ENCODE data around the gene TRAPPC2.
"Not testable (repeated sequence)": the region's sequence is repeated elsewhere in the genome, so short reads cannot be mapped to it uniquely, and the experiment has no call there.

TRAPPC2 gene

GRCh38 chrX:13742397-13743176 lies 8.2 kb upstream of the TRAPPC2 start:
- no peak for DNase-seq

GRCh38 chrX:13741695-13742094 lies 7.3 kb upstream of the TRAPPC2 start:
- no peak for DNase-seq

- DNase-seq, result no peak
Observed at GRCh38 chrX:13733506-13733905, 914 bp downstream of the TRAPPC2 start.

GRCh38 chrX:13732246-13733067 lies 2.0 kb downstream of the TRAPPC2 start:
- DNase-seq, result no peak

- not testable (repeated sequence) for DNase-seq
Observed at GRCh38 chrX:13730523-13730922, 3.9 kb downstream of the TRAPPC2 start.

GRCh38 chrX:13726583-13726982 lies 7.8 kb downstream of the TRAPPC2 start:
- DNase-seq, result not testable (repeated sequence)

- not testable (repeated sequence) for DNase-seq
Observed at GRCh38 chrX:13724878-13725277, 9.5 kb downstream of the TRAPPC2 start.

- DNase-seq, result no peak
Observed at GRCh38 chrX:13721819-13722519, 12.5 kb downstream of the TRAPPC2 start.

GRCh38 chrX:13721371-13721770 lies 13.0 kb downstream of the TRAPPC2 start:
- DNase-seq, result no peak

GRCh38 chrX:13719192-13719856 lies 15.1 kb downstream of the TRAPPC2 start:
- DNase-seq, result no peak

GRCh38 chrX:13717700-13718472 lies 16.5 kb downstream of the TRAPPC2 start:
- DNase-seq, result no peak

- DNase-seq, result no peak
Observed at GRCh38 chrX:13716905-13717304, 17.5 kb downstream of the TRAPPC2 start.

GRCh38 chrX:13716455-13716854 lies 18.0 kb downstream of the TRAPPC2 start:
- DNase-seq, result no peak

- DNase-seq, result no peak
Observed at GRCh38 chrX:13711141-13711540, 23.3 kb downstream of the TRAPPC2 start.

GRCh38 chrX:13703589-13703988 lies 30.8 kb downstream of the TRAPPC2 start:
- DNase-seq, result no peak

GRCh38 chrX:13703135-13703534 lies 31.3 kb downstream of the TRAPPC2 start:
- no peak for DNase-seq

- DNase-seq, result no peak
Observed at GRCh38 chrX:13702111-13702789, 32.2 kb downstream of the TRAPPC2 start.

- no peak for DNase-seq
Observed at GRCh38 chrX:13700380-13700779, 34.0 kb downstream of the TRAPPC2 start.

- DNase-seq, result no peak
Observed at GRCh38 chrX:13699183-13699826, 35.1 kb downstream of the TRAPPC2 start.

- DNase-seq, result no peak
Observed at GRCh38 chrX:13698432-13698831, 36.0 kb downstream of the TRAPPC2 start.

- no peak for DNase-seq
Observed at GRCh38 chrX:13697976-13698375, 36.4 kb downstream of the TRAPPC2 start.

All from NCI-H748 treated with DMSO at 0.1 percent for 48 hours (cell line).